IMR-90 (cell line): Measurements from ENCODE around the gene C11orf71. TPM values are rescaled to one million over a fixed set of nuclear protein-coding genes. Genes with fewer than 3 reads are reported as not detected.

Experiments
- CTCF ChIP-seq: conservative IDR thresholded peaks from 2 replicates; pipeline ENCODE4 v1.5.1; 2012; ENCODE audit warnings: mild to moderate bottlenecking, low read depth, low read length, improper control_type of control experiment
- POLR2A ChIP-seq: IDR thresholded peaks from 2 replicates; pipeline ENCODE4 v1.6.1; 2012; ENCODE audit warnings: mild to moderate bottlenecking, low read depth, low read length
- RCOR1 ChIP-seq: IDR thresholded peaks from 2 replicates; pipeline ENCODE4 v1.6.1; 2012; ENCODE audit warnings: mild to moderate bottlenecking, low read length, improper control_type of control experiment; ENCODE audit not compliant: insufficient replicate concordance
- SMC3 ChIP-seq: fragments of 150-350 bp; IDR thresholded peaks from 2 replicates; pipeline ENCODE4 v1.6.1; 2016; ENCODE audit warnings: low read depth, mild to moderate bottlenecking, antibody characterized with exemption, low read length, moderate library complexity
- polyA plus RNA-seq, 3 experiments: library from polyadenylated mRNA; depleted of rRNA; stranded (reverse); fragments of >200 nt; gene quantifications; 2 replicates each; pipeline ENCODE4 v1.2.3, GENCODE V29; 2012; ENCODE audit warnings: low replicate concordance in 1 of 3
- total RNA-seq: library from RNA; depleted of rRNA; stranded (reverse); fragments of >200 nt; gene quantifications from 2 replicates; pipeline ENCODE4 v1.2.3, GENCODE V29; 2012

The C11orf71 gene
- total and polyA plus RNA-seq, 2 of the 4 experiments (the other 2 are of a cell fraction) = 2.3 to 3.7 TPM

GRCh38 chr11:114439229-114440120 lies 39.2 kb upstream of the C11orf71 start, which contains the start of gene REXO2 (continued):
- TF ChIP-seq CTCF (peak; percentile 51), RCOR1 (peak; percentile 35), POLR2A (peak; percentile 58), SMC3 (0 out of 2 replicates have a peak, but pooled peaks have one; percentile 18)
